Uterus (tissue), 2 donors: ENCODE data around the gene SYNPO2L.

Source experiments
- POLR2A ChIP-seq, 2 donors: fragments of 450-650 bp; IDR thresholded peaks; one replicate each; pipeline ENCODE4 v1.6.1; 2016; ENCODE audit warnings: antibody characterized with exemption in 2 of 2, mild to moderate bottlenecking in 1 of 2, moderate library complexity in 1 of 2
- TF ChIP-seq, protein P1 (sequence below), 4 experiments: fragments of 200-600 bp in 2 of 4; fragments of 450-650 bp in 2 of 4; sonication (generic) in 2 of 4; IDR thresholded peaks; one replicate each; pipeline ENCODE4 v1.5.1; 2016 to 2019; ENCODE audit warnings: antibody characterized with exemption in 4 of 4, mild to moderate bottlenecking in 2 of 4, moderate library complexity in 1 of 4

GRCh38 chr10:73625884-73626752 lies 29.7 kb downstream of the SYNPO2L start:
- peak; percentile 52 to 69 for TF ChIP-seq POLR2A (IDR thresholded peaks at IDR 0.05)
- TF ChIP-seq, protein P1, sequence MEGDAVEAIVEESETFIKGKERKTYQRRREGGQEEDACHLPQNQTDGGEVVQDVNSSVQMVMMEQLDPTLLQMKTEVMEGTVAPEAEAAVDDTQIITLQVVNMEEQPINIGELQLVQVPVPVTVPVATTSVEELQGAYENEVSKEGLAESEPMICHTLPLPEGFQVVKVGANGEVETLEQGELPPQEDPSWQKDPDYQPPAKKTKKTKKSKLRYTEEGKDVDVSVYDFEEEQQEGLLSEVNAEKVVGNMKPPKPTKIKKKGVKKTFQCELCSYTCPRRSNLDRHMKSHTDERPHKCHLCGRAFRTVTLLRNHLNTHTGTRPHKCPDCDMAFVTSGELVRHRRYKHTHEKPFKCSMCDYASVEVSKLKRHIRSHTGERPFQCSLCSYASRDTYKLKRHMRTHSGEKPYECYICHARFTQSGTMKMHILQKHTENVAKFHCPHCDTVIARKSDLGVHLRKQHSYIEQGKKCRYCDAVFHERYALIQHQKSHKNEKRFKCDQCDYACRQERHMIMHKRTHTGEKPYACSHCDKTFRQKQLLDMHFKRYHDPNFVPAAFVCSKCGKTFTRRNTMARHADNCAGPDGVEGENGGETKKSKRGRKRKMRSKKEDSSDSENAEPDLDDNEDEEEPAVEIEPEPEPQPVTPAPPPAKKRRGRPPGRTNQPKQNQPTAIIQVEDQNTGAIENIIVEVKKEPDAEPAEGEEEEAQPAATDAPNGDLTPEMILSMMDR (IDR thresholded peaks at IDR 0.05): peak in 1 of 4 experiments; percentile 16
